IMR-90 (cell line): ENCODE measurements around the gene SPTSSA. TPM values are rescaled to one million over a fixed set of nuclear protein-coding genes. Genes with fewer than 3 reads are reported as not detected.

Experiments
- FOS ChIP-seq: fragments of 150-350 bp; IDR thresholded peaks from 2 replicates; pipeline ENCODE4 v1.6.1; 2016; ENCODE audit warnings: low read depth, low read length
- MAFK ChIP-seq: IDR thresholded peaks from 2 replicates; pipeline ENCODE4 v1.6.1; 2012; ENCODE audit warnings: low read depth, low read length, improper control_type of control experiment
- MAZ ChIP-seq: IDR thresholded peaks from 2 replicates; pipeline ENCODE4 v1.6.1; 2012; ENCODE audit warnings: low read depth, mild to moderate bottlenecking, low read length, improper control_type of control experiment, moderate library complexity, borderline replicate concordance
- NFE2L2 ChIP-seq: fragments of 150-350 bp; IDR thresholded peaks from 2 replicates; pipeline ENCODE4 v1.6.1; 2016; ENCODE audit warnings: low read depth, mild to moderate bottlenecking, low read length
- polyA plus RNA-seq, 3 experiments: library from polyadenylated mRNA; depleted of rRNA; stranded (reverse); fragments of >200 nt; gene quantifications; 2 replicates each; pipeline ENCODE4 v1.2.3, GENCODE V29; 2012; ENCODE audit warnings: low replicate concordance in 1 of 3
- total RNA-seq: library from RNA; depleted of rRNA; stranded (reverse); fragments of >200 nt; gene quantifications from 2 replicates; pipeline ENCODE4 v1.2.3, GENCODE V29; 2012

SPTSSA gene
- total and polyA plus RNA-seq, 2 of the 4 experiments (the other 2 are of a cell fraction): 10.8 to 26.2 TPM

GRCh38 chr14:34496679-34497513 lies 34.9 kb upstream of the SPTSSA start (continued):
- peak; percentile 64; the same call in 1 of the 2 replicates for TF ChIP-seq MAZ
- TF ChIP-seq MAFK: peak; percentile 35; the same call in 1 of the 2 replicates
- no peak for TF ChIP-seq NFE2L2
- peak; percentile 99 for TF ChIP-seq FOS
